ENCODE measurements around the gene UBE2I.

Gene UBE2I

GRCh38 chr16:1364510-1364909 lies 55.1 kb downstream of the UBE2I start:
- no peak for DNase-seq

- no peak for DNase-seq
Observed at GRCh38 chr16:1366060-1366711, 56.8 kb downstream of the UBE2I start.

- no peak for DNase-seq
Observed at GRCh38 chr16:1366712-1367299, 57.4 kb downstream of the UBE2I start.

DNA sequence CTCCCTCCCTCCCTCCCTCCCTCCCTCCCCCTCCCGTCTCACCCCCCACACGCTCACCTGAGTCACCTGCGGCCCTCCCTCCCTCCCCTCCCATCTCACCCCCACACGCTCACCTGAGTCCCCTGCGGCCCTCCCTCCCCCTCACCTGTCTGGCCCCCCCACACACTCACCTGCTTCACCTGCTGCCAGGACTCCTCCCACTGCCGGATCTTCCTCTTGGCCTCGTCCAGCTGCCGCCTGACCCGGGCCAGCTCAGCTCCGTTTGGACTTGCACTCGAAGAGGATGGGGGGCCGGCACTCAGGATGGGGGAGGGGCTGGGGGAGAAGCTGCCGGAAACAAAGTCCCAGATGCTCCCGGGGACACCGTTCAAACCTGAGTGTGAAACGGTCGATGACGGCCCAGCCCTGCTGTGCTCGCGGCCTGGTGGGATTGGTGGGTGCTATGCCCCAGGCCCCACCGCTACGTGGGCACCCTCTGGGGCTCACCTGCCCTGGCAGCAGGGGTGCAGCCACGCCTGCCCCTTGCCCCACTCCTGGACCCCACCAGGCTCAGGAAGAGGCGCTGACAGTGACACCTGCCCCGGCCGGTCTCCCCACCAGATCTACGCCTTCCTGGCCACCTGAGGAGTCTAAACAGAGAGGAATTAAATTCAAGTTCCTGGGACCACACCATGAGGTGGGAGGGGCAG lies 58.2 kb downstream of the UBE2I start:
- DNase-seq: no peak

GRCh38 chr16:1371054-1371978 lies 61.9 kb downstream of the UBE2I start:
- no peak for DNase-seq

DNA sequence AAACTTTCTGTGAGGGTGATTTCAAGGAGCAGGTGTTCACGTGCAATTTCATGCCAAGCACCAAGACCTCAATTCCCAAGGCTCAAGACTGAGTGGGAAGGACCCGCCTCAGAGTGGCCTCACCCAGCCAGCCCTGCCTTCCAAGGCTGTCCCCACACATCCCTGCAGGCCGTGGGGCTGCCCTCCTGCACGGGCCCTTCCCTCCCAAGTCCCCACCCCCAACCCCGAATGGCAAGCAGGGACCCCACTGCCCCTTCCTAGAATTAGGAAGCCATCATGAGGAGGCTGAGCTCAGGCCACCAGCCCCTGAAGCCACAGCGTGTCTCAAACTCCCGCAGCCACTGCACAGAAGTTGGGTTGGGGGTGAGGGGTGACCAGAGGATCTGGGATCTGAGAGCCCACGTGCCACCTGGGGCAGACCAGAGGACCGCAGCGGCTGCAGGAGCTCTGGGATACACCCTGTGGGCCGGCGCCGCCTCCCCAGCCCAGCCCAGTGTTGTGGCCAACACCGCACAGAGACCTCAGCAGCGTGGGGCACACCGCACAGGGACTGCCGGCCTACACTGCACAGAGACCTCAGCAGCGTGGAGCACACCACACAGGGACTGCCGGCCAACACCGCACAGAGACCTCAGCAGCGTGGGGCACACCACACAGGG lies 63.0 kb downstream of the UBE2I start:
- no peak for DNase-seq

DNA sequence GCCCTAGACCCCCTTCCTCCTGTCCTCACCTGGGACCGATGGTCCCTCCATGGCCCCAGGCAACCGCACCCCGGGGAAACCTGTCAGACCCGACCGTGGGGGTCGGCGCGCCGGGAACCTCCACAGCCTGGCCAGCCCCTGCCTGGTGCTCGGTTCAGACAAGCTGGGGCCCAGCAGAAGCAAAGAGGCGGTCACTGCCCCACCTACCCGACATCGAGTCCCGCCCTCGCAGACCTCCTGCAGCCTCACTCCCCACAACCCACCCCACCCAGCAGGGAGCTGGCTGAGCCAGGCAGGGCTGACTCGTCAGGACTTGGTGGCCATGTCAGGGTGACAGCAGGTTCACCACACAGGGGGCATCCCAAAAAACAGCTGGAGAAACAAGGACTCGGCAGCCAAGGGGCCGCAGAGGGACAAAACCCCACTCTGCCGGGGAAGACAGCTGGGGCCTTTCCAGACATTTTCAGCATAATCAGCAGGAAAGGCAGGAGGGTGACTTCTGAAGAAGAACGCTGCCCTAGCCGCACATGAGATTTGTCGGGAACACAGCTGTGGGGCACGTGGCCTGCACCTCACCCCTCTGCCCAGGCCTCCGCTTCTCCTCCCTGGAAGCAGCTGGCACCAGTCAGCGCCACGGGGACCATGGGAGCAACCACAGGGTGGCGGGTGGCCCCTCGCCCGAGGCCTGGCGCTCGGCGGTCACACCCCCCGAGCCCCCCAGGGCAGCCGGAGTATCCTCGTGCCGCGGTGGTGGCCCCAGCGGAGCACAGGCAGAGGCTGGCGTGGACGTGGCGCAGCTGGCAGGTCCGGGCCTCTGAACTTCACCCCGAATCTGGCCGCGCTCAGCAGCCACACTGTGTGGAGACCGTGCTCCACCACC lies 65.2 kb downstream of the UBE2I start:
- no peak for DNase-seq

- DNase-seq: no peak
Observed at GRCh38 chr16:1375298-1375640, 65.8 kb downstream of the UBE2I start.

GRCh38 chr16:1375741-1376410 lies 66.4 kb downstream of the UBE2I start:
- no peak for DNase-seq

Measured in EL (cell line).